ENCODE results near the gene MINDY1. TPM values are rescaled to one million over a fixed set of nuclear protein-coding genes. Genes with fewer than 3 reads are reported as not detected.

MINDY1 gene
- total and polyA plus RNA-seq, 2 donors (not counting 3 experiments of a cell fraction or from before 2014, with no cell fraction given), result 12.0 to 15.4 TPM

DNA sequence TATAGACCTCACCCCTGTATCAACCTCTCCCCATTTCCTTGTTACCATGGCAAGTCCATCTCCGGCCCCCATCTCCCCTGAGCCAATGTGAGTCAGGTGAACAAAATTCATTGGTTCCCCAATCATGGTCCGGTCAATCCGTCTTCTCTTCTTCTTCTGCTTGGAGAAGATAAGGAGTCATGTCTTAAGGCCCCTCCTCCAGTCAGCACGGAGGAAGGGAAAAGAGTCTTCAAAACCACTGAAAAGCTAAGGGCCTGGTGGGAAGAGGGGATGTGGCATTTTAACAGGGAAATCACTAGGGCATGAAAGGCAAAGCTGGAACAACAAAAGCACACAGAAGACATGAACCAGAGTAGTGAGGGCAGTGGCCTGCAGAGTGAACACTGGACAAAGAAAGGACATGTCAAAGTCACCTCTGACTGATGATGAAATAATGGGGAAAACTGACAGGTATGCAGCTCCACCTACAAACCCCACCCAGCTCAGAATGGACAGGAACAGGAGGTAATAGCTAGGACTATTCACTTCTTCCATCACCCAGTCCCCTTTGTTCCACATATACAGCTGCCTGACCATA, 48.4 kb upstream of the MINDY1 start:
- intact Hi-C loops (cut with micrococcal nuclease), result no loop called here
- FAIRE-seq, result no peak

DNA sequence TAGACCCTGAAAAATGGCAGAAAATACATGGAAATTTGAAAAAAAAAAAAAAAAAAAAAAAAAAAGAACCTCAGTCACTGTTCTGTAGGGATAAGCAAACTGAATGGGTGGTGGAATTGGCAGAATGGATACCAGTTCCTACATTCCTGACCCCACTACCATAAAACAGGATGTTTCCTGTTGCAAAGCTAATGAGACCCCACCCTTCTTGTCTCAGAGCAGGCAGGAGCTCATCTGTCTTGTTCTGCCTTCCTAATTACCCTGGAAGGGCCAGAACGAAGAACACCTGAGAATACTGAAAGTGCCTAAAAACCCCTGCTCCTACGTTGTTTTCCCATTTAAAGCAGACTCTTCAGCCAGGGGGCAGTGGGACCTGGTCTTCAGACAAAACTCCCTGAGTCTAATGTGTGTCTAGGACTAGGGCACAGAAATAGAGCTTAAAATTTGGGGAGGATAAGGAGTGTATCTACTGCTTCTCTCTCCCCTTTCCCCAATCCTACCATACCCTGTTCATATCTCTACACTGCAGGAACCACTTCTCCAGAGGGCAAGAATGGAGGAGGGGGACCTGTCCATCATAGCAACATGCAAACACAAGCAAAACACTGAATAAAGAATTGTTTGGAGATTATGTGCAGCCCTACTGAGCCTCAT, 44.8 kb upstream of the MINDY1 start:
- CTCF ChIA-PET, result interaction anchor here (0.7 to 1.4 kb wide), 5 partner anchors 7 to 151 kb away, joined by 3 to 5 read pairs (median 3); partner anchors contain the start of genes CDC42SE1 and MINDY1
- FAIRE-seq (no peak), DNase-seq (ENCODE audit: low read depth, low spot score) (no peak)
- H3K36me3 ChIP-seq (ENCODE audit: control insufficient read depth in 2 of 2, extremely low read depth in 1 of 2, insufficient read depth in 2 of 2, low read length in 2 of 2), result peaks cover 27 to 34% of the 10 kb centered on the region in 2 experiments
- no peak overlapping the region for H3K4me3 ChIP-seq (replicated peaks in 1 of 3; ENCODE audit: insufficient read depth in 1 of 3, low read depth in 1 of 3, low read length in 3 of 3)
- no peaks in the 10 kb centered on the region for H3K9me3 ChIP-seq (replicated peaks; ENCODE audit: control insufficient read depth, insufficient read depth, low read length)
- dilution Hi-C loops (cut with MboI; ENCODE audit: extremely low pct_ligation_motif_present, low sequenced_read_pairs) (no loop called here), intact Hi-C loops (cut with micrococcal nuclease) (no loop called here)
- H2AFZ ChIP-seq (ENCODE audit: low read depth, low read length), result no peak overlapping the region
- H3K4me2 ChIP-seq (ENCODE audit: insufficient read depth, low read length), result no peak overlapping the region
- peaks cover 18% of the 10 kb centered on the region for H3K79me2 ChIP-seq (ENCODE audit: control insufficient read depth, insufficient read depth, low read length)
- no peaks in the 10 kb centered on the region for H3K9me1 ChIP-seq (replicated peaks; ENCODE audit: control insufficient read depth, extremely low read depth, insufficient read depth, low read length)
- H3K9ac ChIP-seq (replicated peaks; ENCODE audit: extremely low read depth, insufficient read depth, low read length), result no peak overlapping the region
- peaks cover 7% of the 10 kb centered on the region for H4K20me1 ChIP-seq (replicated peaks; ENCODE audit: control insufficient read depth, extremely low read depth, insufficient read depth, low read length)
- H3K4me1 ChIP-seq (ENCODE audit: control insufficient read depth, extremely low read depth, insufficient read depth, low read length), result peaks cover 12% of the 10 kb centered on the region
- TSS peak; percentile 11 for BruUV-seq (replicated peaks)
- POLR2A ChIA-PET, result no interaction called here
- H3K27me3 ChIP-seq (ENCODE audit: control insufficient read depth in 2 of 2, insufficient read depth in 2 of 2, low read length in 2 of 2), result no peaks in the 10 kb centered on the region
- H3K27ac ChIP-seq (ENCODE audit: insufficient read depth, low read depth, low read length), result no peak overlapping the region
- TF ChIP-seq, protein P1, sequence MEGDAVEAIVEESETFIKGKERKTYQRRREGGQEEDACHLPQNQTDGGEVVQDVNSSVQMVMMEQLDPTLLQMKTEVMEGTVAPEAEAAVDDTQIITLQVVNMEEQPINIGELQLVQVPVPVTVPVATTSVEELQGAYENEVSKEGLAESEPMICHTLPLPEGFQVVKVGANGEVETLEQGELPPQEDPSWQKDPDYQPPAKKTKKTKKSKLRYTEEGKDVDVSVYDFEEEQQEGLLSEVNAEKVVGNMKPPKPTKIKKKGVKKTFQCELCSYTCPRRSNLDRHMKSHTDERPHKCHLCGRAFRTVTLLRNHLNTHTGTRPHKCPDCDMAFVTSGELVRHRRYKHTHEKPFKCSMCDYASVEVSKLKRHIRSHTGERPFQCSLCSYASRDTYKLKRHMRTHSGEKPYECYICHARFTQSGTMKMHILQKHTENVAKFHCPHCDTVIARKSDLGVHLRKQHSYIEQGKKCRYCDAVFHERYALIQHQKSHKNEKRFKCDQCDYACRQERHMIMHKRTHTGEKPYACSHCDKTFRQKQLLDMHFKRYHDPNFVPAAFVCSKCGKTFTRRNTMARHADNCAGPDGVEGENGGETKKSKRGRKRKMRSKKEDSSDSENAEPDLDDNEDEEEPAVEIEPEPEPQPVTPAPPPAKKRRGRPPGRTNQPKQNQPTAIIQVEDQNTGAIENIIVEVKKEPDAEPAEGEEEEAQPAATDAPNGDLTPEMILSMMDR (IDR thresholded peaks at IDR 0.05; ENCODE audit: extremely low read depth in 1 of 2, insufficient read depth in 1 of 2, low read depth in 1 of 2, low read length in 2 of 2), result no peak
- TF ChIP-seq POLR2AphosphoS5 (IDR thresholded peaks at IDR 0.05; ENCODE audit: insufficient read depth, low read depth, low read length), result no peak
- TF ChIP-seq EZH2 (IDR thresholded peaks at IDR 0.05; ENCODE audit: borderline replicate concordance, low read depth, low read length, severe bottlenecking), result no peak
- TF ChIP-seq POLR2A (IDR thresholded peaks at IDR 0.05; ENCODE audit: low read depth, low read length), result peak; percentile 46
- no peak for TF ChIP-seq JUN (IDR thresholded peaks at IDR 0.05; ENCODE audit: borderline replicate concordance, insufficient read depth, insufficient read length, low read depth)
- TF ChIP-seq MYC (IDR thresholded peaks at IDR 0.05; ENCODE audit: low read depth, low read length), result no peak

More for the DNA sequence above, 48.4 kb upstream of the MINDY1 start:
- Histone ChIP-seq H3K9ac (replicated peaks; ENCODE audit: extremely low read depth, insufficient read depth, low read length) (no peak overlapping the region), H3K4me2 (ENCODE audit: insufficient read depth, low read length) (no peak overlapping the region), H3K36me3 (ENCODE audit: control insufficient read depth in 2 of 2, extremely low read depth in 1 of 2, insufficient read depth in 2 of 2, low read length in 2 of 2) (peaks cover 32 to 37% of the 10 kb centered on the region in 2 experiments), H4K20me1 (replicated peaks; ENCODE audit: control insufficient read depth, extremely low read depth, insufficient read depth, low read length) (peaks cover 9% of the 10 kb centered on the region), H3K9me3 (replicated peaks; ENCODE audit: control insufficient read depth, insufficient read depth, low read length) (no peaks in the 10 kb centered on the region), H3K9me1 (replicated peaks; ENCODE audit: control insufficient read depth, extremely low read depth, insufficient read depth, low read length) (no peaks in the 10 kb centered on the region), H3K79me2 (ENCODE audit: control insufficient read depth, insufficient read depth, low read length) (peaks cover 53% of the 10 kb centered on the region), H3K4me1 (ENCODE audit: control insufficient read depth, extremely low read depth, insufficient read depth, low read length) (peaks cover 20% of the 10 kb centered on the region), H3K4me3 (replicated peaks in 1 of 3; ENCODE audit: insufficient read depth in 1 of 3, low read depth in 1 of 3, low read length in 3 of 3) (no peak overlapping the region), H2AFZ (ENCODE audit: low read depth, low read length) (no peak overlapping the region), H3K27ac (ENCODE audit: insufficient read depth, low read depth, low read length) (no peak overlapping the region), H3K27me3 (ENCODE audit: control insufficient read depth in 2 of 2, insufficient read depth in 2 of 2, low read length in 2 of 2) (no peaks in the 10 kb centered on the region)
- ChIA-PET CTCF (no interaction called here), POLR2A (no interaction called here)
- BruUV-seq (replicated peaks), result no TSS peak
- no peak for TF ChIP-seq EZH2 (IDR thresholded peaks at IDR 0.05; ENCODE audit: borderline replicate concordance, low read depth, low read length, severe bottlenecking)
- no peak for DNase-seq (ENCODE audit: low read depth, low spot score)
- dilution Hi-C loops (cut with MboI; ENCODE audit: extremely low pct_ligation_motif_present, low sequenced_read_pairs), result no loop called here

Measured in endothelial cell of umbilical vein (primary cell).